Astrocyte of the cerebellum (primary cell): Measurements from ENCODE around the gene NFIX.

Experiments
- DNase-seq: peaks from one replicate; pipeline ENCODE4 v3.0.0-alpha.2; 2011; ENCODE audit warnings: low read depth
- H3K4me3 ChIP-seq: 2 replicates; pipeline ENCODE4 v1.5.1; 2011; ENCODE audit warnings: mild to moderate bottlenecking, low read depth, low read length, moderate library complexity
- CTCF ChIP-seq: IDR thresholded peaks from 2 replicates; pipeline ENCODE4 v1.5.1; 2012; ENCODE audit warnings: low read length, low read depth, moderate library complexity, mild to moderate bottlenecking; ENCODE audit errors: missing control alignments
- in situ Hi-C: cut with HindIII; loops from 2 replicates; pipeline ENCODE4 v1.10.0; 2017; ENCODE audit warnings: low sequenced_read_pairs

The NFIX gene

GRCh38 chr19:13094771-13095392, 99.6 kb downstream of the NFIX start:
- in situ Hi-C loops = no loop called here
- DNase-seq = no peak
- no peak for TF ChIP-seq CTCF
- no peak overlapping the region for H3K4me3 ChIP-seq

GRCh38 chr19:13095393-13095784, 100.1 kb downstream of the NFIX start:
- no peak for DNase-seq
- no peak overlapping the region for H3K4me3 ChIP-seq
- in situ Hi-C loops = no loop called here
- no peak for TF ChIP-seq CTCF

- peak; percentile 15 for TF ChIP-seq CTCF
- no peak for DNase-seq
- in situ Hi-C loops = no loop called here
- H3K4me3 ChIP-seq = no peak overlapping the region
Measured at GRCh38 chr19:13095934-13096927, 101.0 kb downstream of the NFIX start.

GRCh38 chr19:13097033-13097462, 101.8 kb downstream of the NFIX start:
- no peak overlapping the region for H3K4me3 ChIP-seq
- DNase-seq = no peak
- TF ChIP-seq CTCF = no peak
- in situ Hi-C loops = no loop called here

GRCh38 chr19:13097463-13098258, 102.4 kb downstream of the NFIX start:
- in situ Hi-C loops = no loop called here
- no peak overlapping the region for H3K4me3 ChIP-seq
- no peak for DNase-seq
- no peak for TF ChIP-seq CTCF

GRCh38 chr19:13098277-13099072, 103.2 kb downstream of the NFIX start:
- H3K4me3 ChIP-seq = no peak overlapping the region
- DNase-seq = no peak
- in situ Hi-C loops = no loop called here

More at GRCh38 chr19:13098277-13099072, 103.2 kb downstream of the NFIX start:
- TF ChIP-seq CTCF = no peak
